Measurements from ENCODE around the gene NOL3. TPM values are rescaled to one million over a fixed set of nuclear protein-coding genes. Genes with fewer than 3 reads are reported as not detected.
A peak's percentile ranks its signal among the peaks of the same experiment; 100 is the strongest.

The NOL3 gene
- total and polyA plus RNA-seq, 2 of the 4 experiments (the other 2 are of a cell fraction): 6.1 to 17.2 TPM

DNA sequence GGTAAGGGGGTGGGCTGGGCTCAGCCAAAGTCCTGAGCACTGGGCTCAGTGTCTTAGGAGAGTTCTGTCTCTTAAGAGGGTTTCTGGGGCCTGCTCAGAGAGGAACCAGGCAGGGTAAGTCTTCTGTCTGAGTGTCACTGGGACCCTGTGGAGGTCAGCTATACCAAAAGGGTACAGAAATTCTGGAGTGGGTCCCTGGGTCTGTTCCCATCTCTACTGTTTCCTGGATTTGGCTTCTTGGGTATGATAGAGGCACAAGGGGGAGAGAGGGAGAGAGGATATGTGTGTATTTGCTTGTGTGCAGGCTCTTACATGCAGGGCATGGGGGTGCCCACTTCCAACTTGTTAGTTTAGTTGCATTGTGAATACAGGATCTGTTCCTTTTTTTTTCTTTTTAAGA lies 23.2 kb downstream of the NOL3 start:
- CTCF ChIA-PET: no interaction called here
- intact Hi-C loops (cut with micrococcal nuclease): no loop called here
- no peak overlapping the region for H2BK15ac ChIP-seq (ENCODE audit: low read depth, low read length)

More for the DNA sequence above, 23.2 kb downstream of the NOL3 start:
- Histone ChIP-seq H3K4ac (ENCODE audit: low read depth, low read length) (no peak overlapping the region), H2AK5ac (ENCODE audit: low read depth, low read length) (no peak overlapping the region), H4K8ac (ENCODE audit: low read depth in 2 of 2, low read length in 2 of 2) (no peak overlapping the region), H3K14ac (replicated peaks; ENCODE audit: low read depth, low read length) (no peak overlapping the region), H3K4me1 (ENCODE audit: control insufficient read depth, insufficient read depth, low read length) (peaks cover 15% of the 10 kb centered on the region), H2AFZ (replicated peaks; ENCODE audit: low read length, poor library complexity) (no peak overlapping the region), H3K18ac (ENCODE audit: low read depth, low read length) (no peak overlapping the region), H2BK20ac (ENCODE audit: low read depth, low read length) (no peak overlapping the region), H3K79me1 (ENCODE audit: low read depth in 1 of 2, low read length in 2 of 2) (peaks cover 25 to 54% of the 10 kb centered on the region in 2 experiments), H3K56ac (ENCODE audit: extremely low read depth, insufficient read depth, low read length) (no peak overlapping the region), H3K9me1 (ENCODE audit: insufficient read depth, low read length) (peaks cover 23% of the 10 kb centered on the region), H3K23ac (ENCODE audit: low read depth, low read length) (peak overlapping the region; percentile 24), H3K27me3 (ENCODE audit: control insufficient read depth, insufficient read depth, low read length) (no peaks in the 10 kb centered on the region), H3K4me3 (ENCODE audit: insufficient read depth, low read depth, low read length) (no peak overlapping the region), H3K9me3 (ENCODE audit: control insufficient read depth, insufficient read depth, low read length) (no peaks in the 10 kb centered on the region), H2BK5ac (ENCODE audit: low read depth, low read length, poor library complexity, severe bottlenecking) (no peak overlapping the region), H4K5ac (ENCODE audit: low read depth, low read length) (no peak overlapping the region), H3K4me2 (ENCODE audit: low read depth, low read length) (peak overlapping the region; percentile 75), H2BK120ac (ENCODE audit: low read depth, low read length) (no peak overlapping the region), H4K91ac (ENCODE audit: insufficient read depth, low read depth, low read length) (no peak overlapping the region), H3K27ac (ENCODE audit: insufficient read depth, low read length) (no peak overlapping the region), H3K36me3 (ENCODE audit: control insufficient read depth, insufficient read depth, low read length) (peaks cover 51% of the 10 kb centered on the region), H3K9ac (ENCODE audit: low read depth, low read length) (peak overlapping the region; percentile 98; the same call in 1 of the 2 replicates), H2AK9ac (replicated peaks; ENCODE audit: low read depth, low read length, poor library complexity) (no peak overlapping the region), H4K20me1 (ENCODE audit: insufficient read depth, low read length) (peaks cover 34% of the 10 kb centered on the region)
- DNase-seq: no peak
- ATAC-seq (ENCODE audit: low read depth): no peak
- in situ Hi-C loops (cut with MboI; ENCODE audit: low sequenced_read_pairs): no loop called here
- dilution Hi-C loops (cut with HindIII; ENCODE audit: low sequenced_read_pairs, unreplicated experiment): no loop called here
- POLR2A ChIA-PET (ENCODE audit: unreplicated experiment): no interaction called here
- TF ChIP-seq FOS (IDR thresholded peaks at IDR 0.05; ENCODE audit: low read depth, low read length) (no peak), RAD21 (IDR thresholded peaks at IDR 0.05; ENCODE audit: low read length) (no peak), RCOR1 (IDR thresholded peaks at IDR 0.05; ENCODE audit: insufficient replicate concordance, low read length) (no peak), MXI1 (IDR thresholded peaks at IDR 0.05; ENCODE audit: borderline replicate concordance, low read depth, low read length) (no peak), NFE2L2 (IDR thresholded peaks at IDR 0.05; ENCODE audit: low read depth, low read length) (no peak), POLR2A (IDR thresholded peaks at IDR 0.05; ENCODE audit: low read depth, low read length) (no peak)
- TF ChIP-seq, protein P1, sequence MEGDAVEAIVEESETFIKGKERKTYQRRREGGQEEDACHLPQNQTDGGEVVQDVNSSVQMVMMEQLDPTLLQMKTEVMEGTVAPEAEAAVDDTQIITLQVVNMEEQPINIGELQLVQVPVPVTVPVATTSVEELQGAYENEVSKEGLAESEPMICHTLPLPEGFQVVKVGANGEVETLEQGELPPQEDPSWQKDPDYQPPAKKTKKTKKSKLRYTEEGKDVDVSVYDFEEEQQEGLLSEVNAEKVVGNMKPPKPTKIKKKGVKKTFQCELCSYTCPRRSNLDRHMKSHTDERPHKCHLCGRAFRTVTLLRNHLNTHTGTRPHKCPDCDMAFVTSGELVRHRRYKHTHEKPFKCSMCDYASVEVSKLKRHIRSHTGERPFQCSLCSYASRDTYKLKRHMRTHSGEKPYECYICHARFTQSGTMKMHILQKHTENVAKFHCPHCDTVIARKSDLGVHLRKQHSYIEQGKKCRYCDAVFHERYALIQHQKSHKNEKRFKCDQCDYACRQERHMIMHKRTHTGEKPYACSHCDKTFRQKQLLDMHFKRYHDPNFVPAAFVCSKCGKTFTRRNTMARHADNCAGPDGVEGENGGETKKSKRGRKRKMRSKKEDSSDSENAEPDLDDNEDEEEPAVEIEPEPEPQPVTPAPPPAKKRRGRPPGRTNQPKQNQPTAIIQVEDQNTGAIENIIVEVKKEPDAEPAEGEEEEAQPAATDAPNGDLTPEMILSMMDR (conservative IDR thresholded peaks at IDR 0.05; ENCODE audit: low read depth, low read length): no peak
- TF ChIP-seq, protein P2, sequence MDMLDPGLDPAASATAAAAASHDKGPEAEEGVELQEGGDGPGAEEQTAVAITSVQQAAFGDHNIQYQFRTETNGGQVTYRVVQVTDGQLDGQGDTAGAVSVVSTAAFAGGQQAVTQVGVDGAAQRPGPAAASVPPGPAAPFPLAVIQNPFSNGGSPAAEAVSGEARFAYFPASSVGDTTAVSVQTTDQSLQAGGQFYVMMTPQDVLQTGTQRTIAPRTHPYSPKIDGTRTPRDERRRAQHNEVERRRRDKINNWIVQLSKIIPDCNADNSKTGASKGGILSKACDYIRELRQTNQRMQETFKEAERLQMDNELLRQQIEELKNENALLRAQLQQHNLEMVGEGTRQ (IDR thresholded peaks at IDR 0.05; ENCODE audit: low read depth, low read length): no peak
- BruUV-seq (replicated peaks): no TSS peak
